Breast epithelium (tissue), 3 donors: ENCODE data around the gene CTRB1.

Experiments
- POLR2AphosphoS5 ChIP-seq, 3 donors: sonication (generic); formaldehyde crosslinking; IDR thresholded peaks; one replicate each; pipeline ENCODE4 v1.6.1; 2017; ENCODE audit warnings: antibody characterized with exemption in 3 of 3
- TF ChIP-seq, protein P1 (sequence below), 3 donors: fragments of 450-650 bp; IDR thresholded peaks; one replicate each; pipeline ENCODE4 v1.5.1; 2016 to 2017; ENCODE audit warnings: antibody characterized with exemption in 3 of 3, mild to moderate bottlenecking in 3 of 3, moderate library complexity in 3 of 3

DNA sequence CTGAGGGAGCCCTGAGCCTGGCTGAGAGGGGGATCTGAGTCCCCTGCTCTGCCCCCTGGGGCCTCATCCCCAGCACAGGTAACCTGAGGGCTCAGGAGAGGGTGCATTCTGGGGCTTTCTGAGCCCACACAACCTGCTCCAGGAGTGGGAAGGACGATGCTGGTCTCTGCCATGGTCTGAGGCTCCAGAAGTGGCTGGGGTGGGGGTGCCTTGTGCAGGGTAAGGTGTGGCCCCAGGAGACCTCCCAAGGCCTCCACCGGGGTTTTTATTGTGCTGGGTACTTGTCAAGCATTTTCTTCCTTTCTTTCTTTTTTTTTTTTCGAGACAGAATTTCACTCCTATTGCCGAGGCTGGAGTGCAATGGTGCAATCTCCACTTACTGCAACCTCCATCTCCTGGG lies 300 bp downstream of the CTRB1 start:
- TF ChIP-seq, protein P1, sequence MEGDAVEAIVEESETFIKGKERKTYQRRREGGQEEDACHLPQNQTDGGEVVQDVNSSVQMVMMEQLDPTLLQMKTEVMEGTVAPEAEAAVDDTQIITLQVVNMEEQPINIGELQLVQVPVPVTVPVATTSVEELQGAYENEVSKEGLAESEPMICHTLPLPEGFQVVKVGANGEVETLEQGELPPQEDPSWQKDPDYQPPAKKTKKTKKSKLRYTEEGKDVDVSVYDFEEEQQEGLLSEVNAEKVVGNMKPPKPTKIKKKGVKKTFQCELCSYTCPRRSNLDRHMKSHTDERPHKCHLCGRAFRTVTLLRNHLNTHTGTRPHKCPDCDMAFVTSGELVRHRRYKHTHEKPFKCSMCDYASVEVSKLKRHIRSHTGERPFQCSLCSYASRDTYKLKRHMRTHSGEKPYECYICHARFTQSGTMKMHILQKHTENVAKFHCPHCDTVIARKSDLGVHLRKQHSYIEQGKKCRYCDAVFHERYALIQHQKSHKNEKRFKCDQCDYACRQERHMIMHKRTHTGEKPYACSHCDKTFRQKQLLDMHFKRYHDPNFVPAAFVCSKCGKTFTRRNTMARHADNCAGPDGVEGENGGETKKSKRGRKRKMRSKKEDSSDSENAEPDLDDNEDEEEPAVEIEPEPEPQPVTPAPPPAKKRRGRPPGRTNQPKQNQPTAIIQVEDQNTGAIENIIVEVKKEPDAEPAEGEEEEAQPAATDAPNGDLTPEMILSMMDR (IDR thresholded peaks at IDR 0.05): no peak
- TF ChIP-seq POLR2AphosphoS5 (IDR thresholded peaks at IDR 0.05): no peak
